GM21515 (cell line): ENCODE data around the gene CMTM8.
"Not testable (repeated sequence)": the region's sequence is repeated elsewhere in the genome, so short reads cannot be mapped to it uniquely, and the experiment has no call there.

ENCODE experiments used
- ATAC-seq: cut with Tn5 transposase; IDR thresholded peaks from one replicate; pipeline ENCODE4 v1.9.1; 2021; ENCODE audit not compliant: unreplicated experiment

The CMTM8 gene

DNA sequence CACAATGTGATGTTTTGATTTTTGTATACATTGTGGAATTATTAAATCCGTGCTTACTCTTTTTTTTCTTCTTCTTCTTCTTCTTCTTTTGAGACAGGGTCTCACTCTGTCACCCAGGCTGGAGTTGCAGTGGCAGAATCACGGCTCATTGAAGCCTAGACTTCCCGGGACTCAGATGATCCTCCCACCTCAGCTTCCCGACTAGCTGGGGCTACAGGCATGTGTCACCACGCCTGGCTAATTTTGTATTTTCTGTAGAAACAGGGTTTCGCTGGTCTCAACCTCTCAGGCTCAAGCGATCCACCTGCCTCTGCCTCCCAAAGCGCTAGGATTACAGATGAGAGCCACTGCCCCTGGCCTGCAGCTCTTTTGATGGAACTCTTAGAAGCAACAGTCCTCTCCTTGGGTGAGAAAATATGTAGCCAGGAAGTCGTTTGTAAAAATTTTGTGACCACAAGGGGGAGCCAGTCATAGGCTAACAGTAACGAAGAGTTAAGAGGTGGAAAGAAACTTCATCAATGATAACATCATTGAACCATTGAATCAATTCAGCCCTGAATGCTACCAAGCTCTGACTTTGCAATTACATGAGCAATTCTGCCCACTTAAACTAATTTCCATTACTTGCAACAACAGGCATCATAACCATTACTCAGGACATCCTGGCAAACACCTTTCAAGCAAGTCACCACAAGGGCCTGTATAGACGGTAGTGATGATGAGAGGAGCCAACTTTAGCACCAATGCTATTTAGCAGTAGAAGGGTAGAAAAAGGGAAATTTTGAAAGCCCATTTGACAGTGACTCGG is 136.5 kb downstream of the CMTM8 start:
- peak; percentile 58 for ATAC-seq

DNA sequence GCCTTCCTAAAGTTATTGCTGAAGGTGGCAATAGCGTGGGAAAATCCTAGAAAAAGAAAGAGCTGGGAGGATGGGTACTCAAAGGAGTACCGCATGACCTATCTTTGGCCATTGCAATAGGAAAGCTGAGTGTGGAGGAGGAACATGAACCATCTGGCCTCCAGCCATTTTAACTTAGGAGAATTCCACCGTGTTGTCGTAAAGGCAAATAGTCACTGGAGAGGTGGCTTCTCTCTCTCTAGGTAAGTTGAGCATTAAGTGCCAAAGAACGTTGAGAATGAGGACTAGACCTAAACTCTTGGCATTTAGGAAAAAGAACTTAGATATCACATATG is 137.1 kb downstream of the CMTM8 start:
- no peak for ATAC-seq

DNA sequence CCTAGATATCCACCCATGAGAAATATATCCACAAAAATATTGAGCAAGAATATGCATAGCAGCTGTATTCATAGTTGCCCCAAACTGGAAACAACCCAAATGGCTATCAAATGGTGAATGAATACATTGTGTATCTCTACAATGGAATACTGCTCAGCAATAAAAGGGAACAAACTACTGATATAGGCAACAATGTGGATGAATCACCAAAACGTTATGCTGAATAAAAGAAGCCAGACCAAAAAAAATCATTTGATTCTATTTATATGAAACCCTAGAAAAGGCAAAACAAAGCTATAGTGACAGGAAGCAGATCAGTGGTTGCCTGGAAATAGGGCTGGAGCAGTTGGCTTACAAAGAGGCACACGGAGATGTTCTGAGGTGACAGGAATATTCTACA is 137.6 kb downstream of the CMTM8 start:
- ATAC-seq, result no peak

DNA sequence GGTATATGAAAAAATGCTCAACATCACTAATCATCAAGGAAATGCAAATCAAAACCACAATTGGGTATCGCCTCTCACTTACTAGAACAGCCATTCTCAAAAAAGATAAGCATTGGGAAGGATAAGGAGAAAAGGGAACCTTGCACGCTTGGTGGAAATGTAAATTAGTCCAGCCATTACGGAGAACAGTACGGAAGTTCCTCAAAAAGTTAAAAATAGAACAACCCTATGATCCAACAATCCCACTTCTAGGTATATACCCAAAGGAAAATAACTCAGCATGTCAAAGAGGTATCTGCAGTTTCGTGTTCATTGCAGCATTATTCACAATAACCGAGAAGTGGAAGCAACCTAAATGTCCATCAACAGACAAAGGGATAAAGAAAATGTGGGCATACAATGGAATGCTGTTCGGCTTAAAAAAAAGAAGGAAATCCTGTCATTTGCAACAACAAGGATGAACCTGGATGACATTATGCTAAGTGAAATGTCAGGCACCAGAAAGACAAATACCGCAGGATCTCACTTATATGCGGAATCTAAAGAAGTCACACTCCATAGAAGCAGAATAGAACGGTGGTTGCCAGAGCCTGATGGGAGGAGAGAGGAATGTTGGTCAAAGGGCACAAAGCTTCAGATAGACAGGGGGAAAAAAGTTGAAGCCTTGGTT is 141.5 kb downstream of the CMTM8 start:
- ATAC-seq, result no peak

DNA sequence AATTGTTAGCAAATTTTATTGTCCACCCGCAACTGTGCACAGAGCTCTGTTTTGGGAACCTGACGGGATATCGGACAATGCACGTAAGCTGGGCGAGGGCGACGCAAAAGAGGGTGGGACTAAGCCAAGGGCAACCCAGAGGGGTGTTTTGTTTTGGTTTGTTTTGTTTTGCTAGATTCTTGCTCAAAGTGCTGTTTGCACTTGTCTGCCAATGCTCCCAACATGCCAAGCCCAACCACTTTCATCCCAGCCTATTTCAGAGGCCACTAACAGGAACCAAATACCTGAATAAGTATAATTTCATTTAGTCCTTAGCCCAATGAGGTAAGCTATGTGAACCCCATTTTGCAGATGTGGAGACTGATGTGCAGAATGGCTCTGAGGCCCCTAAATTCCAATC is 143.4 kb downstream of the CMTM8 start:
- no peak for ATAC-seq

DNA sequence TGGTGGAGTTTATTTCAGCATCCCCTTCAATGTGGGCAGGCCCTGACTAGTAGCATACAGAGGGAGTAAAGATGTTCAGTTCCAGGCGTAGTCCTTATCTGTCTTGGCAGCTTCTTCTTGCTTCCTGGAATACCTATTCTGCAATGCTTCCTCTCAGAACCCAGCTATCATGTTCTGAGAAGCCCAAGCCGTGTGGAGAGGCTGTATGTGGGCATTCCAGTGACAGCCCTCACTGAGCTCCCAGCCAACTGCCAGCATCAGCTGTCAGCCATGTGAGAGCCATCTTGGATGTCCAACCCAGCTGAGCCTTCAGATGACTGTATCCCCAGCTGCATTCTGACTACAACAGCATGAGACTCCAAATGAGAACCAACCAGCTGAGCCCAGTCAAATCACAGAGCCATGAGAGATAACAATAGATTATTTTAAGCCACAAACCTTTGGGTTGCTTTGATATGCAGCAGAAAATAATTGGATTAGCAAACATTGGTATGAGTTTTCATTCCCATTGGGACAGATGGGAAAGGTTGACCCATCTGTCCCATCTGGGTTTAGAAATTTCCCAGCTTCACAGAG is 144.7 kb downstream of the CMTM8 start:
- no peak for ATAC-seq

DNA sequence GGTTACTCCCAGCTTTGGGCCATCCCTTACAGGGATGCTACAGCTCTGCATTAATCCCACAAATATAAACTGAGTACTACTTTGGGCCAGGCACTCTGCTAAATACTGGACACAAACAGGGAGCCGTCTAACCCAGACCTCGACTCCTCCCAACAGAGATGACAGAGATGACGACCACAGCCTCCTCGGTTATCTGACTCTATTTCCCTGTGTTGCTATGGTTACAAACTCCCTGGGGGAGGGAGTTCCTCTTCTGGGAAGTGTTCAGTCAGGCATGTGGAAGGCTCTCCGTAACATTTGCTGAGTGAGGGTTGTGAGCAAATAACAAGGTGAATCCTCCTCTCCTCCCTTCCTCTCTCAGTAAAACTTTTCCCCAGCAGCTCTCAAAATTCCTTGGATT is 146.5 kb downstream of the CMTM8 start:
- ATAC-seq, result no peak

DNA sequence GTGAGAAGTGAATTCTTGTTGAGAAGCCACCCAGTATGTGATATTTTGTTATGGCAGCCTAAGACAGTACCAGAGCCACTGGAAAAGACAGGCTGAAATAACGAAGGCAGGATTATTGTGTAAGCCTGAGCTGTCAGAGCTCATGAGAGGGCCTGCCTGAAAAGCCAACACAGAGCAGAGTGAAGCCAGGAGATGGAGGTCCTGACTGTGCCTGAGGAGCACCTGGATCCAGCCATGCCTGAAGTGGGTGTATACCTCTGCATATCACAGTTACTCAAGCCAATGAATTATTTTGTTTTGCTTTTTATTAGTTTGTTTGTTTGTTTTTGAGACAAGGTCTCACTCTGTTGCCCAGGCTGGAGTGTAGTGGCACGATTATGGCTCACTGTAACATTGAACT is 149.0 kb downstream of the CMTM8 start:
- ATAC-seq, result no peak

DNA sequence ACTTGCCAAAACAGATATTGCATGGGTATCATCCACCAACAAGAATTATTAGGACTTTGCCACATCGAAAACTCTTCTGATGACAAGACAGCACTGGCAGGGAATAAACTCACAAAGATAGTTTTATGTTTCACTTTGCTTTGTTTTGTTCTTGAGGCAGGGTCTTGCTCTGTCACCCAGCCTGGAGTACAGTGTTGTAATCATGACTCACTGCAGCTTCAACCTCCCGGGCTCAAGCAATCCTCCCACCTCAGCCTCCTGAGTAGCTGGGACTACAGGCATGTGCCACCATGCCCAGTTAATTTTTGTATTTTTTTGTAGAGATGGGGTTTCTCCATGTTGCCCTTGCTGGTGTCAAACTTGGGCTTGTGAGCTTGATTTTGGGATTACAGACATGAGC is 151.1 kb downstream of the CMTM8 start:
- ATAC-seq, result not testable (repeated sequence)

DNA sequence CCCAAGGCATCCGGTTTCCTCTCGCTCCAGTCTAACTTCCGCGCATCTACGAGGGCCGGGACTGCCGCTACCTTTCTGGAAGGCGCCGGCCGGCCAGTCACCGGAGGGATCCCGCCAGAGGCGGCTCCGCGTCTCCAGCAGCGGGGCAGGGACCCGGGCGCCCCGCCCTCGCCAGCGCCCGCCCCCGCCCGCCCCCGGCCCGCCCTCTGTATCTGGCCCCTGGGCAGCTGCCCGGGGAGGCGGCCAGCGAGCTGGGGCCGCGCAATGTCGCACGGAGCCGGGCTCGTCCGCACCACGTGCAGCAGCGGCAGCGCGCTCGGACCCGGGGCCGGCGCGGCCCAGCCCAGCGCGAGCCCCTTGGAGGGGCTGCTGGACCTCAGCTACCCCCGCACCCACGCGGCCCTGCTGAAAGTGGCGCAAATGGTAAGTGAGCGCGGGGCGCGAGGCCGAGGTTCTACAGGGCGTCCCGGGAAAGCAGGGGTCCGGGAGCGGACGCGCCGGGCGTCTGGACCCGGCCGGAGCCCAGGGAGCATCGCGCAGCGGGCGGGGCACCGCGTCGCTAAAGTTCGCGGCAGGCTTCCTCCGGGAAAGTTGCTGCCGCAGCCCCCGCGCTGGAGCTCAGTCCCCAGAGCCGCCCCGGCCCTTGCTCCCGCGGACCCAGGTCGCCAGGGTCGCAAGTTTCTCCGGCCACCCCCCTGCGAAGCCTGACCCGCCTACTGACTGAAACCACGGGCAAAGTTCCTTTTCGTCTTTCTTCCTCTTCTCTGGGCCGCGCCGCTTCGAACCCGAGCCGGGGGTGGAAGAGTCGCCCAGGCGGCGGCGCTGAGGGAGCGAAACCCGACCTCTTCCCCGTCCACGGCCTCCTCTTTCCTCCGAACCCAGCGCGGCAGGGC is 153.4 kb downstream of the CMTM8 start, which contains the start of gene CMTM7:
TSS of gene CMTM7 (plus strand) at position 211 of the 893 bp plus-strand sequence. CDS start at position 265, 54 bp downstream.
- ATAC-seq, result peak; percentile 55

DNA sequence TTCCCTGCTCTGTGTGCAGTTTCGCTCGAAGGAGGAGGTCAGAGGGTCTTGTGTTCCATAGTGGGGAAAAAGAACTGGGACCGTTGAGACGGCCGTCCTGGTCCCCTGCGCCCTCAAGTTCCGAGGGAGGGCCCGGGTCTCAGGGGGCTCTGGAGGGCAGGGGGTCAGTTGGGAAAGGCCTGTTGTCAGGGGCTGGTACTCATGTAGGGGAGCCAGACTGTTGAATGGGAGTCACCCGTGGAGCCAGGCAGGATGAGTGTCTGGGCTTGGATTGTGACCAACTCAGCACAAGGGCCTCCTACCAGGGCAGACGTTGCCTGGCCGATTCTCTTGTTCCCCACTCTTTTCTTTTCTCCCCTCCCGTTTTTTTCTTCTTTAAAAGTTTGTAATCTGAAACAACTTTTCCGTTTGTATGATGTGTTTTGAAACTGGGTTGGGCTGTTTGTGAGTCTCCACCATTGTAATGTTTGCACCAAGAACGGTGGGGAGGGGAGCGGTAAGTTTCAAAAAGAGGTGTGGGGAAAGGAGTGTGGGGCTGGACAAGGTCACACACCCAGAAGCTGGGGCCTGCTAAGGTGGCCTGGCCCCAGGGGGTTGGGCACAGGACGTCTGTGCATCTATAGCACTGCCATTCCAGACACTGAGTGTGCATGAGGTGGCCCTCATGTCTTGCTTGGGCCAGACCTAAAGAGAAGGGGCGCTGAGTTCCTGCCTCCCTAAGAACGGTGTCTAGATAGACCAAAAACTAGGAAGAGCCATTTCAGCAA is 154.2 kb downstream of the CMTM8 start:
- no peak for ATAC-seq

DNA sequence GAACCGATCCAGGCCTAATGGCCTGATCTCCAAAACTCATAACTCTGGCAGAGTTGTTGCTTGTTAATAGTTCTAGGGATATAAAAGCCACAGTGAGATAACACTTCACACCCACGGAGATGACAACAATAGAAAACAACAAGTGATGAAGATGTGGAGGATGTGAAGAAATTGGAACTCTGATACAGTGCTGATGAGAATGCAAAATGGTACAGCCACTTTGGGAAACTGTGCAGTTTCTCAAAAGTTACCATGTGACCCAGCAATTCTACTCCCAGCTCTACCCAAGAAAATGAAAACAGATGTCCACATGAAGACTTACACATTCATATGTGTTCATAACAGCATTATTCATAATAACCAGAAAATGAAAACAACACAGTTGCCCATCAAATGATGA is 157.0 kb downstream of the CMTM8 start:
- ATAC-seq, result no peak

DNA sequence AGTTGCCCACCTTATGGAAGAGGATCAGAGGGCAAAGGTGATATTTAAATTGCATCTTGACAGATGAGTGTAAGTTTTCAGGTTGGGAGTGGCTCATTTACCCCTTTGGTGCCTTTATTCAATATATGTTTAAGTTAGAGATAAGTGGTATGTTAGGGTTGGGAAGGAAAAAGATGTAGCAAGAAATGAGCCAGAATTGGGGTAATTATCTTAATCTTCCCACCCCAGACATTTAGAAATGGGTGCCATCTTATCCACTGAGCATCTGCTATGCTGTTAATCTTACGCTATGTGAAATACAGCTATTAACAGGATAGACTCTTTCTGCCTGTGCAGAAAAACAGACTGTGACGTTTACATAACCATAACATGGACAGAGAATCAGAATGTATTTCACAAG is 159.5 kb downstream of the CMTM8 start:
- no peak for ATAC-seq

DNA sequence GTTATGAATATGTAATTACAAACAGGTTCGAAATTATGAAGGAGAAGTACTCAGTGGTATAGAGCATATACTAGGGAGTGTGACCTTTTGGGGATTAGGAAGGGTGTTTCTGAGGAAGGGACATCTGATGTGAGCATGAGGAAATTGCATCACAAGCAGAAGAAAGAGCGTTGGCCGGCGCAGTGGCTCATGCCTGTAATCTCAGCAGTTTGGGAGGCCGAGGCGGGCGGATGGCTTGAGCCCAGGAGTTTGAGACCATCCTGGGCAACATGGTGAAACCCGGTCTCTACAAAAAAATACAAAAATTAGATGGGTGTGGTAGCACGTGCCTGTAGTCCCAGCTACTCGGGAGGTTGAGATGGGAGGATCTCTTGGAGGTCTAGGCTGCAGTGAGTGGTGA is 160.1 kb downstream of the CMTM8 start:
- ATAC-seq, result no peak

DNA sequence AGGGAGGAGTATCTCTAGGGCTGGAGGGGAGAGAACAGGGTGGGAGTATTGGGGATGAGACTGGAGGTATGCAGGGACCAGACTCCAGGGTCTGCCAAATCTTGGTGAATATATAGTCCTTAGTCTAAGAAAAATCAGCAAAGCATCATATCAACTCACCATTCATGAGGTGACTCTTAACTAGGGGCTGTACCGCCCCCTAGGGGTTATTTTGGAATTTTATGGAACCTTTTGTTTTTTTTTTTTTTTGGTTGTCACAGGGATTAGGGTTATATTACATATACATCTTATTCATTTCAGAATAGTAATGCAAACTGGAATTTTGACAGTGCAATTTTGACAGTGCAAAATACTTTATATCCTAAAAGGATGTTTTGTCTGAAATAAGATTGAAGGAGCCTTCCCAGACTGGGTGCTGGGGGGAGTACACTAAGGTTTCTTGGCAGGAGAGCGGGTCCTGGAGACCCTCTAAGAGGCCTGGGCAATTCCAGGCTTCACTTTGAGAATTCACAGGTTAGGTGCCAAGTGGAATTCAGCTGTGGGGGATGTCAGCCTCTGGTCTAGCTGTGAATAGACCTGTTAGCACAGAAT is 160.6 kb downstream of the CMTM8 start:
- no peak for ATAC-seq

DNA sequence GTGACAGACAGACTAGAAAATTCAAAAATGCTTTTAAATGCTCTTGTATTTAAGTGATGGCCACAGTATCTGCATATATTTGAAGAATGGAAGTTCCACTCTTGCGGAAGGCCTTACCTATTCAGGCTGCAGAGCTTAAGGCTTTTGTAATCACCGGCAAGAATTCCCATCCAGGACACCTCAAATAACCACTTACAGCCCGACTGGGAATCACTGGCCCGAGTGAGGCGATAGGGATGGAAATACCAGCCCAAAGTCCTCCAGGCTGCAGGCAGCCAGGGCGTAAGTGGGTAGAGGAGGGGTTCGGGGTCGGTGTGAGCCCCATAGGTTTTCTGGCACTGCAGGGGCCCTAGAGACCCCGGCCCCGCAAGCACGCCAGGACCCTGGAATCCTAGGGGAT is 162.6 kb downstream of the CMTM8 start:
- ATAC-seq, result no peak

DNA sequence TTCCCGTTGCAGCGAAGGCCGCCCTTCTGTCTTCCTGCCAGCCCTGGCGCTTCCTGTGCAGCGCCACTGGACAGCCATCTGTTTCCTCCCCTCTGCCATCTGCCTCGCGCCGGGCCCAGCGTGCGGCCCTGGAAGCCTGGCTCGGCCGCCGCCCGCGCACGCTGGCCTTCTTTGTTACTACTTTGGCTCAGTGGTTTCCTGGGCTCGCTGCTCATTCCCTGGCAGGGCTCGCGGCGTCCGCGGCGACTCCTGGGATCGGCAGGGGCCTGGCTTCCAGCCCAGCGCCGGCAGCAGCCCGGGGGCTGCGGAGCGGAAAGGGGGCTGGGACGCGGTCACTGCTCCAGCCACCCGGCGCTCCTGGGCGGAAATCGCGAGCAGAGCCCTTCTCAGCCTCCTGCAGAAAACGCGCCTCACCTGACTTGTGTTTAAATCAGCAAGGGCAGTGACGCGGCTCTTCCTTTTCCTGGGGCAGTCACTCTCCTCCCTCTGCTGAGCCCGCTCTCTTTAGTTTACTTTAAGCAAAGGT is 163.1 kb downstream of the CMTM8 start:
- ATAC-seq, result peak; percentile 72

DNA sequence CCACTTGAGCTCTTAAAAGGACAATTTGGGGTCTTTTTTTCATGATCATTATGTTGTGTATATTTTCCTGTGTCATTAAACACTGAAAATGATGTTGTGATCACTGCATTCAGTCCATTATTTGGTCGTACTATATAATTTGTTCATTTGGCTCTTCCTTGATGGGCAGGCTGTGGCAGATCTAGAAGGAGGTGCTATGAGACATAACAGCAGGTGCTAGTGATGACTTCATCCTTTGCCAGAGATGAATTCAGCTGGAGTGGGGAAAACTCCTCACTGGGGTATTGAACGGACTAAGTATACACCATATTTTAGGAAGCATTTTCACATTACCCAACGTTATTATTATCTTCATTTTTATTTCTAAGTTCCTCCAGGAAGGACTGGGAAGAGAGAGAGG is 165.2 kb downstream of the CMTM8 start:
- ATAC-seq, result no peak

DNA sequence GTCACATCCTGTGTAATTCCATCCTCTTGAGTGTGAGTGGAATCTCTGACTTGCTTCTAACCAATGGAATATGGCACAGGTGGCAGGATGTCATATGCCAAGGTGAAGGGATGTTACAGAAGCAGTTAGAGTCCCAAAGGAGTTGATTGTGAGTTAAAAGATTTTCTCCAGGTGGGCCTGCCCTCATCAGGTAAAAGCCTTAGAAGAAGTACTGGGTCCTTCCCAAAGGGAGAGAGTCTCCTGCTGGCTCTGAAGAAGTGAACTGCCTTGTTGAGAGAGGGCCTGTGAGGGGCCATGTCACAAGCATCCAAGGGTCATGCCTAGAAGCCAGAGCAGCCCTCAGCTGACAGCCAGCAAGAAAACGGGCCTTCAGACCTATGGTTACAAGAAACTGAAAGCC is 166.2 kb downstream of the CMTM8 start:
- ATAC-seq, result no peak

DNA sequence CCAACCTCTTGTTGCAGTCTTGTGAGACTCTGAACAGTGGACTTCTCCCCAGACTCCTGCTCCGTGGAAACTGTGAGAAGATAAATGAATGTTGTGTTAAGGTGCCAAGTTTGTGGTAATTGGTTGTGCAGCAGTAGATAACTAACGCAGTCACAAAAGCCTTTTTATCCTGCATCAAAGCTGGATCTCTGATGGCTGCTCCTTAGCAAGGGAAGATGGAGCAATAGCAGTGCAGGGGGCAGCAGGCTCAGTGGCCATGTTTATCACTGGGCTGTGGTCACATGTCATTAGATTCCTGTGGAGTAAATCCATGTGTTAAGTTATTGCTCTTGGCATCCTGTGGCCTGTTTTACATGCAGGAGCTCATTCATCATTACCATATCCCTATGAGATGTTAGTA is 166.7 kb downstream of the CMTM8 start:
- no peak for ATAC-seq
